Endothelial cell (in vitro differentiated cells): Measurements from ENCODE around the gene PLEKHM2. TPM values are rescaled to one million over a fixed set of nuclear protein-coding genes. Genes with fewer than 3 reads are reported as not detected.

Source experiments
- DNase-seq: peaks from one replicate; pipeline ENCODE4 v3.0.0; 2021; ENCODE audit warnings: low spot score
- H3K27ac Mint-ChIP-seq: one replicate; pipeline ENCODE4 v1.8.0; 2021; ENCODE audit warnings: mixed read lengths, inconsistent platforms; ENCODE audit not compliant: unreplicated experiment
- H3K27me3 Mint-ChIP-seq: one replicate; pipeline ENCODE4 v1.8.0; 2021; ENCODE audit warnings: mild to moderate bottlenecking, moderate library complexity, mixed read lengths, inconsistent platforms; ENCODE audit not compliant: unreplicated experiment
- H3K36me3 Mint-ChIP-seq: one replicate; pipeline ENCODE4 v1.8.0; 2021; ENCODE audit warnings: mild to moderate bottlenecking, low read depth, mixed read lengths, inconsistent platforms; ENCODE audit not compliant: unreplicated experiment
- H3K4me1 Mint-ChIP-seq: one replicate; pipeline ENCODE4 v1.8.0; 2021; ENCODE audit warnings: mild to moderate bottlenecking, mixed read lengths, inconsistent platforms; ENCODE audit not compliant: unreplicated experiment
- H3K4me3 Mint-ChIP-seq: one replicate; pipeline ENCODE4 v1.8.0; 2021; ENCODE audit warnings: mild to moderate bottlenecking, mixed read lengths, inconsistent platforms; ENCODE audit not compliant: unreplicated experiment
- H3K9me3 Mint-ChIP-seq: one replicate; pipeline ENCODE4 v1.8.0; 2021; ENCODE audit warnings: mixed read lengths, inconsistent platforms; ENCODE audit not compliant: unreplicated experiment
- total RNA-seq: library from RNA; stranded (reverse); fragmentation: NEBNext Ultra II Directional; extraction: Animal tissue kit (Norgen Biotek cat#: 25700); gene quantifications from one replicate; pipeline ENCODE4 v1.2.1, GENCODE V29; 2021; ENCODE audit not compliant: unreplicated experiment
- TF ChIP-seq, protein P1 (sequence below): fragments of 200-600 bp; sonication (generic); IDR thresholded peaks from one replicate; pipeline ENCODE4 v1.5.0; 2021; ENCODE audit warnings: antibody characterized with exemption; ENCODE audit not compliant: unreplicated experiment

The PLEKHM2 gene
- total RNA-seq, 1 donor from 2014 or later = 82.3 TPM

DNA sequence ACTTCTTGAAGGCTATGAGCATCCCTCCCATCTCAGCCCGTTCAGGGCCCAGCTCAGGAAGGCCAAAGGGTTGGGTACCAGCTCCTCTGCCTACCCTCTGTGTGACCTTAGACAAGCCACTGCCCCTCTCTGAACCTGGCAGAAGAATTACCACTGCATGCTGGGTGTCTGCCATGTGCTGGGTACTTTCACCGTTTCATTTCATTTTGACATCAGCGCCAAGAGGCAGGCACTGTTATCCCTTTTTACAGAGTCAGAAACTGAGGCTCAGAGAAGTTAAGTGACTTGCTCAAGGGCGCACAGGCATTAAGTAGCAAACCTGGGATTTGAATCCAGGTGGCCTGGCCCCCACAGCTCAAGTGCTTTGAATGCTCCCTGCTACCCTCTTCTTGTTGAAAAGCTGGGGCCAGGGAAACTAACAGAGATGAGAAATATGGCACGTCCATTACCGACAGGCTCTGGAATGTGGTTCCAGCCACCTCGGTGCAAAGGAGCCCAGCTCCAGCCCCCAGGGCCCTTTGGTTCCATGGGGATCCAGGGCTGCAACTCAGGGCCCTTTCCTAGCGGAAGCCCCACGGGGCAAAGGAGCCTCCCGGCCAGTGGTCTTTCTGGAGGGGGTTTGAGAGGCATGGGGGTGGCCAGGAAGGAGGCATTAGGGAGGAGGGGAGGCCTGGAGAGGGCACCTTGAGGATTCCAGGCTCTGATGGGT is 64.7 kb downstream of the PLEKHM2 start:
- Mint-ChIP-seq H3K4me3 (no peak overlapping the region), H3K36me3 (no peaks in the 10 kb centered on the region), H3K4me1 (peaks cover 8% of the 10 kb centered on the region), H3K9me3 (no peaks in the 10 kb centered on the region), H3K27me3 (peaks cover 13% of the 10 kb centered on the region), H3K27ac (no peak overlapping the region)
- no peak for DNase-seq
- TF ChIP-seq, protein P1, sequence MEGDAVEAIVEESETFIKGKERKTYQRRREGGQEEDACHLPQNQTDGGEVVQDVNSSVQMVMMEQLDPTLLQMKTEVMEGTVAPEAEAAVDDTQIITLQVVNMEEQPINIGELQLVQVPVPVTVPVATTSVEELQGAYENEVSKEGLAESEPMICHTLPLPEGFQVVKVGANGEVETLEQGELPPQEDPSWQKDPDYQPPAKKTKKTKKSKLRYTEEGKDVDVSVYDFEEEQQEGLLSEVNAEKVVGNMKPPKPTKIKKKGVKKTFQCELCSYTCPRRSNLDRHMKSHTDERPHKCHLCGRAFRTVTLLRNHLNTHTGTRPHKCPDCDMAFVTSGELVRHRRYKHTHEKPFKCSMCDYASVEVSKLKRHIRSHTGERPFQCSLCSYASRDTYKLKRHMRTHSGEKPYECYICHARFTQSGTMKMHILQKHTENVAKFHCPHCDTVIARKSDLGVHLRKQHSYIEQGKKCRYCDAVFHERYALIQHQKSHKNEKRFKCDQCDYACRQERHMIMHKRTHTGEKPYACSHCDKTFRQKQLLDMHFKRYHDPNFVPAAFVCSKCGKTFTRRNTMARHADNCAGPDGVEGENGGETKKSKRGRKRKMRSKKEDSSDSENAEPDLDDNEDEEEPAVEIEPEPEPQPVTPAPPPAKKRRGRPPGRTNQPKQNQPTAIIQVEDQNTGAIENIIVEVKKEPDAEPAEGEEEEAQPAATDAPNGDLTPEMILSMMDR = no peak

DNA sequence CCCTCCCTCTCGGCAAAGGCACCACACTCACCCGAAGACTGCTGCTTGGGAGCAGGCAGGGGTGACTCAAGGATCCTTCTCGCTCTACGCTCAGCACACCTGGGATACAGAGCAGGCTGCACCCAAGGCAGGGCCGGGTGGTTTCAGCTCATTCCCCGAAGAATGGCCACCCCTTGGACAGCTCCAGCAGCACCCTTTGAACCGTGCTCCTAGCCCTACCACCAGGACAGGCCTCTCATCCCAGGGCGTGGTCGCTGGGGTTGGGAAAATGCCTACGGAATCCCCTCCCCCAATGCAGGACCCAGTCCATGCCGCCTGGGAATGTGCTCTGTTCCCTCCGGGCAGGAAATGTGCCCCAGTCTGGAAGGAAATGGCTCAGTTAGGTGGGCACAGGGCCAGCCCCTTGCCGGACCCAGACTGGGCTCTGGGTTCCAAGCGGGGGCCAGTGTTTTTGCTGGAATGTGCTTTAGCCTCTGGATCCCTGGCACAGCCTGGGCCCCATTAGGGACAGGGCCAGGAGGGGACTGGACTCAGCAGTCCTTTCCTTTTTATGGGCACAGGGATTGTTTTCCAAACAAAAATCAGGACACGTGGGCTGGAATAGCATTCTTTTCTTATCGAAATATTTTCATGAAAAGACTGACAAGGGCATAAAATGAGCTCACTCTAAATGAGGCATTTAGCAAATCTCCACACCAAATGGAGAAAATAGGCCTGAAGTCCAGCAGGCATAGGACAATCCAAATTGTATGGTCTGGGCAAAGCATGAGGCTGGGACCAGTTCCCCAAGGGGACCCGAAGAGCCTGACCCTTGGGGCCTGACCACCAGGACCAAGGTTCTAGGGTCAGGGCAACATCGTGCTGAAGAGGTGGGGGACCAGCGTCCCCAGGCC is 65.5 kb downstream of the PLEKHM2 start:
- Mint-ChIP-seq H3K4me3 (no peak overlapping the region), H3K36me3 (no peaks in the 10 kb centered on the region), H3K9me3 (no peaks in the 10 kb centered on the region), H3K27ac (no peak overlapping the region), H3K4me1 (peaks cover 8% of the 10 kb centered on the region), H3K27me3 (peaks cover 13% of the 10 kb centered on the region)
- TF ChIP-seq, protein P1 = no peak
- no peak for DNase-seq

DNA sequence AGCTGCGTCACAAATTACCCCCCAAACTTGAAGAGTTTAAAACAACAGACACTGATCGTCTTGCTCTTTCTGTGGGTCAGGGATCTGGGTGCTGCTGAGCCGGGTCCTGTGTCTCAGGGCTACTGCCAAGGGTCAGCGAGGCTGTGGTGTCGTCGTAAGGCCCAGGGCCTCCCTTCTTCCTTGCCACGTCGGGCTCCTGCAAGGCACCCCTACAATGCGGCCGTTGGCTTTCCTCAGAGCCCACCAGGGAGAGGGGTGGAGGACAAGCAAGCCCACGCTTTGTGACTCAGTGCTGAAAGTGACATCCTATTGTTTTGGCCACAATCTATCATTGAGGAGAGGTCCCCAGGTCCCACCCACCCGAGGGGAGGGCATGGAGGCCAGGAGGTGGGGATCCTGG is 66.8 kb downstream of the PLEKHM2 start:
- TF ChIP-seq, protein P1 = no peak
- H3K4me1 Mint-ChIP-seq = peaks cover 10% of the 10 kb centered on the region
- H3K4me3 Mint-ChIP-seq = no peak overlapping the region
- no peaks in the 10 kb centered on the region for H3K9me3 Mint-ChIP-seq
- H3K27ac Mint-ChIP-seq = no peak overlapping the region
- H3K27me3 Mint-ChIP-seq = peaks cover 9% of the 10 kb centered on the region
- H3K36me3 Mint-ChIP-seq = peaks cover 5% of the 10 kb centered on the region
- DNase-seq = no peak

DNA sequence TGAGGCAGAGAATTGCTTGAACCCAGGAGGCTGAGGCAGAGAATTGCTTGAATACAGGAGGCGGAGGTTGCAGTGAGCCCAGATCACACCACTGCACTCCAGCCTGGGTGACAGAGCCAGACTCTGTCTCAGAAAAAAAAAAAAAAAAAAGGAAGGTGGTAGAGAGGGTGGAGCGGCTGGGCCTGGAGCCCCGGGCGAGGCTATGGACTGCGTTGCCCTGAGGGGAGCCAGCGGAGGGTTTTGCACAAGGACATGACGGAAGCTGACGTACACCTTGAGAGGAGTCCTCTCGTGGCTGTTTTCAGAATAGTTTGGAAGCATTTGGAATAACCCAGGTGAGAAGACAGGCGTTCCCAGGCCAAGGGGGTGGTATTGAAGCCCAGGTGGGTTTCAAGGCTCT is 67.6 kb downstream of the PLEKHM2 start:
- H3K4me3 Mint-ChIP-seq = no peak overlapping the region
- H3K27me3 Mint-ChIP-seq = peaks cover 9% of the 10 kb centered on the region
- no peak overlapping the region for H3K27ac Mint-ChIP-seq
- H3K4me1 Mint-ChIP-seq = peaks cover 15% of the 10 kb centered on the region
- no peaks in the 10 kb centered on the region for H3K9me3 Mint-ChIP-seq
- H3K36me3 Mint-ChIP-seq = peaks cover 5% of the 10 kb centered on the region
- TF ChIP-seq, protein P1 = no peak
- DNase-seq = no peak

DNA sequence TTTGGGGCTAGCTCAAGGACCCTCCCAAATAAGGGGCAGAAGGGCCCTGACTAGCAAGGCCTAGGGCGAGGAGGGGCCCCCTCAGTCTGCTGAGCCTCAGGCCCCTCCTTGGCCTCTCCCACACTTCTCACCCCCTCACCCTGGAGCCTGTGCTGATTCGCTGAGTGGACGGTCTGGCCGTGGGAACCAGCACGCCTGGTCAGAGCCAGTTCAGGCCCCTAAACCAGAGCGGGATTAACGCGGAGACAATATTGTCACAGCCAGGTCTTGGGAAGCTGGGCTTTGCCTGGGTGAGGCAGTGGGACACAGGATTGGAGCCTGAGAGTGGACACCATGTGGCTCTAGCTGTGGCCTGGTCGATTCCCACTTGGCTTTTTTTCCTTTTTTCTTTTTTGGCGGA is 69.7 kb downstream of the PLEKHM2 start:
- Mint-ChIP-seq H3K27me3 (peaks cover 8% of the 10 kb centered on the region), H3K4me1 (peaks cover 16% of the 10 kb centered on the region), H3K9me3 (no peaks in the 10 kb centered on the region), H3K36me3 (peaks cover 5% of the 10 kb centered on the region), H3K27ac (no peak overlapping the region), H3K4me3 (no peak overlapping the region)
- no peak for DNase-seq
- TF ChIP-seq, protein P1 = no peak
